C4-2B (cell line): ENCODE data around the gene RPP30.

Source experiments
- ZFX ChIP-seq: fragments of 450-650 bp; IDR thresholded peaks from 2 replicates; pipeline ENCODE4 v1.6.1; 2017
- TF ChIP-seq, protein P1 (sequence below): fragments of 450-650 bp; conservative IDR thresholded peaks from 2 replicates; pipeline ENCODE4 v1.5.1; 2017; ENCODE audit warnings: mild to moderate bottlenecking

DNA sequence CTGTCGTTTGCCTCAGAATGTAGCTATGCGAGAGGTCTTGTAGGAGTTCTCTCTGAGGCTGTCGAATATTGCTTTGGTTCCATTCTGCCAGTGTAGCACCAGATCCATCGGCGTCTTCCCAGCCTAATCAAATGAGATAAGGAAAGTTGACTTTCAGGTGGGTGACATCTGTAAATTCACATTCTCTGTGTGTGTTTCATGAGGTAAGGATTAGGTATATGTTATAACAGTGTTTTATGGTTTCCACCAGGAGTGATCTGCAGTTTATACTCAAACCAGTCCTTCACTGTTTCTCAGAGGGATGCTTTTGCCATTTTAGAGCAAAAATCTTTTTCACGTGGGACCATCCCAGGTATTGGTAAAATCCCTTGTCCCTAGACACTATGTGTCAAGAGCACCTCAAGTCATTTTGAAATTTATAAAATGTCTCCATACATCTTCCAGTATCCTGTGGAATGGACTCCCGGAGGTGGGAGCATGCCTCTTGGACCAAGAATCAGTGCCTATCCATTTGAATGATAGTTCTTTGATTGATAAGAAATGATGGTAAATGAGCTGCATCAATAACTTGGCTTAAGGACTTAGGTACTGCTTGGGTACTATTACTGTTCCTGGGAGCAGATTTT lies 41.2 kb downstream of the RPP30 start:
- TF ChIP-seq, protein P1, sequence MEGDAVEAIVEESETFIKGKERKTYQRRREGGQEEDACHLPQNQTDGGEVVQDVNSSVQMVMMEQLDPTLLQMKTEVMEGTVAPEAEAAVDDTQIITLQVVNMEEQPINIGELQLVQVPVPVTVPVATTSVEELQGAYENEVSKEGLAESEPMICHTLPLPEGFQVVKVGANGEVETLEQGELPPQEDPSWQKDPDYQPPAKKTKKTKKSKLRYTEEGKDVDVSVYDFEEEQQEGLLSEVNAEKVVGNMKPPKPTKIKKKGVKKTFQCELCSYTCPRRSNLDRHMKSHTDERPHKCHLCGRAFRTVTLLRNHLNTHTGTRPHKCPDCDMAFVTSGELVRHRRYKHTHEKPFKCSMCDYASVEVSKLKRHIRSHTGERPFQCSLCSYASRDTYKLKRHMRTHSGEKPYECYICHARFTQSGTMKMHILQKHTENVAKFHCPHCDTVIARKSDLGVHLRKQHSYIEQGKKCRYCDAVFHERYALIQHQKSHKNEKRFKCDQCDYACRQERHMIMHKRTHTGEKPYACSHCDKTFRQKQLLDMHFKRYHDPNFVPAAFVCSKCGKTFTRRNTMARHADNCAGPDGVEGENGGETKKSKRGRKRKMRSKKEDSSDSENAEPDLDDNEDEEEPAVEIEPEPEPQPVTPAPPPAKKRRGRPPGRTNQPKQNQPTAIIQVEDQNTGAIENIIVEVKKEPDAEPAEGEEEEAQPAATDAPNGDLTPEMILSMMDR = no peak
- TF ChIP-seq ZFX = no peak
